HG02759 (cell line): ENCODE data around the gene ZNF593.

Experiments
- ATAC-seq: cut with Tn5 transposase; IDR thresholded peaks from one replicate; pipeline ENCODE4 v1.9.1; 2021; ENCODE audit warnings: mild to moderate bottlenecking, moderate library complexity; ENCODE audit not compliant: unreplicated experiment

ZNF593 gene

GRCh38 chr1:26168410-26169197 lies 1.1 kb upstream of the ZNF593 start, which contains the start of gene C1orf232:
C1orf232 (minus strand) TSS chr1:26168963; CDS start chr1:26168499, 464 bp downstream.
- no peak for ATAC-seq

- no peak for ATAC-seq
Measured at GRCh38 chr1:26169198-26169554, 532 bp upstream of the ZNF593 start.

- ATAC-seq: no peak
Measured at GRCh38 chr1:26170472-26170821, 739 bp downstream of the ZNF593 start.

GRCh38 chr1:26171084-26172072 lies 1.7 kb downstream of the ZNF593 start, which contains the start of gene ZNF593OS:
ZNF593OS (minus strand) TSS chr1:26171832; CDS start chr1:26171661, 171 bp downstream.
- ATAC-seq: no peak

- no peak for ATAC-seq
Measured at GRCh38 chr1:26175346-26175745, 5.6 kb downstream of the ZNF593 start.

- no peak for ATAC-seq
Measured at GRCh38 chr1:26177182-26177684, 7.5 kb downstream of the ZNF593 start, which contains the start of gene CNKSR1. CNKSR1 (plus strand) TSS chr1:26177491; CDS start chr1:26177548, 57 bp downstream.

- no peak for ATAC-seq
Measured at GRCh38 chr1:26180010-26180506, 10.3 kb downstream of the ZNF593 start.

- ATAC-seq: no peak
Measured at GRCh38 chr1:26181586-26182382, 12.1 kb downstream of the ZNF593 start.

- no peak for ATAC-seq
Measured at GRCh38 chr1:26182383-26182696, 12.6 kb downstream of the ZNF593 start.

- ATAC-seq: no peak
Measured at GRCh38 chr1:26184086-26184485, 14.4 kb downstream of the ZNF593 start.

- ATAC-seq: no peak
Measured at GRCh38 chr1:26184883-26185282, 15.2 kb downstream of the ZNF593 start.

GRCh38 chr1:26187882-26188281 lies 18.2 kb downstream of the ZNF593 start:
- ATAC-seq: no peak

- no peak for ATAC-seq
Measured at GRCh38 chr1:26188477-26188876, 18.8 kb downstream of the ZNF593 start.

GRCh38 chr1:26189331-26189730 lies 19.6 kb downstream of the ZNF593 start:
- no peak for ATAC-seq

- ATAC-seq: no peak
Measured at GRCh38 chr1:26189751-26190275, 20.1 kb downstream of the ZNF593 start.

- no peak for ATAC-seq
Measured at GRCh38 chr1:26190373-26190987, 20.8 kb downstream of the ZNF593 start, which contains the start of gene CATSPER4. CATSPER4 (plus strand) TSS chr1:26190602; CDS start chr1:26190628, 26 bp downstream.

GRCh38 chr1:26191739-26192138 lies 22.0 kb downstream of the ZNF593 start:
- no peak for ATAC-seq

- no peak for ATAC-seq
Measured at GRCh38 chr1:26195805-26196204, 26.1 kb downstream of the ZNF593 start.

- ATAC-seq: no peak
Measured at GRCh38 chr1:26197301-26197700, 27.6 kb downstream of the ZNF593 start.

- ATAC-seq: no peak
Measured at GRCh38 chr1:26197813-26198212, 28.1 kb downstream of the ZNF593 start.
